ENCODE results near the gene CACNA2D1.

The CACNA2D1 gene

DNA sequence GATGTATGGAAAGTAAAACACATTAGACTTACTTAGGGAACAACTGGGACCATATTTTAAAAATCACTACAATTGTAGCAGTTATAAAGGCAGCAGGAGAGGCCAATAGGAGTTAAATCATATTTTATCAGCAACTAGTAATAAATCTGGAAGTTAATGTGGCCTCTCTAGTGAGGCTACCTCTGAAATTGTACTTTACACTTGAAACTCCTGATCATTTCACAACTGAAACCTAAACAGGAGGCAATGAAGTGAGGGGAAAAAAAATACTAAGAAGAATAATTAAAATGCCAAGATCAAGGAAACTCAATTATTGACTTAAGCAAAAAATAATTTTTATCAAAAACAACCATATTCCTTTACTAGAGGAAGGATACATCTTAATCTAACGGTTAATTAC lies 408.1 kb downstream of the CACNA2D1 start:
- TF ChIP-seq, protein P1, sequence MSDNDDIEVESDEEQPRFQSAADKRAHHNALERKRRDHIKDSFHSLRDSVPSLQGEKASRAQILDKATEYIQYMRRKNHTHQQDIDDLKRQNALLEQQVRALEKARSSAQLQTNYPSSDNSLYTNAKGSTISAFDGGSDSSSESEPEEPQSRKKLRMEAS (IDR thresholded peaks at IDR 0.05; ENCODE audit: low read depth, low read length): no peak
- TF ChIP-seq, protein P2, sequence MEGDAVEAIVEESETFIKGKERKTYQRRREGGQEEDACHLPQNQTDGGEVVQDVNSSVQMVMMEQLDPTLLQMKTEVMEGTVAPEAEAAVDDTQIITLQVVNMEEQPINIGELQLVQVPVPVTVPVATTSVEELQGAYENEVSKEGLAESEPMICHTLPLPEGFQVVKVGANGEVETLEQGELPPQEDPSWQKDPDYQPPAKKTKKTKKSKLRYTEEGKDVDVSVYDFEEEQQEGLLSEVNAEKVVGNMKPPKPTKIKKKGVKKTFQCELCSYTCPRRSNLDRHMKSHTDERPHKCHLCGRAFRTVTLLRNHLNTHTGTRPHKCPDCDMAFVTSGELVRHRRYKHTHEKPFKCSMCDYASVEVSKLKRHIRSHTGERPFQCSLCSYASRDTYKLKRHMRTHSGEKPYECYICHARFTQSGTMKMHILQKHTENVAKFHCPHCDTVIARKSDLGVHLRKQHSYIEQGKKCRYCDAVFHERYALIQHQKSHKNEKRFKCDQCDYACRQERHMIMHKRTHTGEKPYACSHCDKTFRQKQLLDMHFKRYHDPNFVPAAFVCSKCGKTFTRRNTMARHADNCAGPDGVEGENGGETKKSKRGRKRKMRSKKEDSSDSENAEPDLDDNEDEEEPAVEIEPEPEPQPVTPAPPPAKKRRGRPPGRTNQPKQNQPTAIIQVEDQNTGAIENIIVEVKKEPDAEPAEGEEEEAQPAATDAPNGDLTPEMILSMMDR (IDR thresholded peaks at IDR 0.05; ENCODE audit: low read depth, low read length): no peak
- TF ChIP-seq MYC (IDR thresholded peaks at IDR 0.05; ENCODE audit: low read depth, low read length) (no peak), POLR2A (IDR thresholded peaks at IDR 0.05; ENCODE audit: extremely low read depth, insufficient read length) (no peak)
- no peak overlapping the region for H3K4me3 ChIP-seq (ENCODE audit: low read depth, low read length)
- no peak for DNase-seq (ENCODE audit: low read depth)

DNA sequence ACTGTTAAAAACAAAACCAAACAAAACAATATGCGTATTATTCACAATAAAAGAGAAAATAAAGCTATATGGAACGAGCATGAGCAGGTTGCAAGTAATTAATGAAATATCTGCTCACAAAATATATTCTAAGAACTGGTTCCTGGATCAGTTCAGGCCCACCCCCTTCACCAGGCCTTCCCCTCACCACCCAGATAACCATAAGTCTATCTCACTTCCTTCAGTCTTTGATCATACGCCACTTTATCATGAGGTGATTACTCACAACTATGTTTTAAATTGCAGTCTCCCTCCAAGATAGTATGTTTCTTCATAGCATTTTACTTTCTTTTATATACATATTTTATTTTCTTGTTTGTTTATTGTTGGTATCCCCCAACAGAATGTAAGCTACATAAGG lies 410.7 kb downstream of the CACNA2D1 start:
- no peak for DNase-seq (ENCODE audit: low read depth)
- no peak overlapping the region for H3K4me3 ChIP-seq (ENCODE audit: low read depth, low read length)
- TF ChIP-seq POLR2A (IDR thresholded peaks at IDR 0.05; ENCODE audit: extremely low read depth, insufficient read length) (no peak), MYC (IDR thresholded peaks at IDR 0.05; ENCODE audit: low read depth, low read length) (no peak)
- TF ChIP-seq, protein P1 (IDR thresholded peaks at IDR 0.05; ENCODE audit: low read depth, low read length): no peak
- TF ChIP-seq, protein P2 (IDR thresholded peaks at IDR 0.05; ENCODE audit: low read depth, low read length): no peak

DNA sequence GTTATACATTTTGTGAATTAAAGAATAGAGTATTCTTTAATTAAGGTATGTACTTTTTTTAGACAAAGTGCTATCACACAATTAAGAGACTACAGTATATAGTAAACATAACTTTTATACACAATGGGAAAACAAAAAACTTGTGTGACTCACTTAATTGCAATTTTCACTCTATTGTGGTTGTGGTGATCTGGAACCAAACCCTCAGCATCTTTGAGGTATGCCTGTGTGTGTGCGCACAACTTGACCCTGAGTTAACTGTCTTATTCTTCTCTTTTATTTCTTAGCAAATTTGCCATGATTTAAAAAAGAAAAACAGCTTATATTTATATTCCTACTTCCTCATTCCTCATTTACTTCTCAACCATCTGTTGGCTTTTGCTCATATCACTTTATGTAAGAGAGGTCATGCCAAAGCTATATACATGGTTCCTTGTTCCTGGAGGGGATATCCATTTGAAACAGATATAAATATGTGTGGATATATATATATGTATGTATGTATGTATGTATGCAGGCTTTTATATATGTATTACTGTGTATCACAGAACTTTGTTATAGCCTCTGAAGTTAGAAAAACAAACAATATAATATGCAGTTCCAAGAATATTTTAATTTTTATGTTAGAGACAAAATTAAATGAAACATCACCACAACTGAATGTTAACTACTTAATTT lies 414.2 kb downstream of the CACNA2D1 start:
- no peak for DNase-seq (ENCODE audit: low read depth)
- H3K4me3 ChIP-seq (ENCODE audit: low read depth, low read length): no peak overlapping the region
- TF ChIP-seq POLR2A (IDR thresholded peaks at IDR 0.05; ENCODE audit: extremely low read depth, insufficient read length): no peak

DNA sequence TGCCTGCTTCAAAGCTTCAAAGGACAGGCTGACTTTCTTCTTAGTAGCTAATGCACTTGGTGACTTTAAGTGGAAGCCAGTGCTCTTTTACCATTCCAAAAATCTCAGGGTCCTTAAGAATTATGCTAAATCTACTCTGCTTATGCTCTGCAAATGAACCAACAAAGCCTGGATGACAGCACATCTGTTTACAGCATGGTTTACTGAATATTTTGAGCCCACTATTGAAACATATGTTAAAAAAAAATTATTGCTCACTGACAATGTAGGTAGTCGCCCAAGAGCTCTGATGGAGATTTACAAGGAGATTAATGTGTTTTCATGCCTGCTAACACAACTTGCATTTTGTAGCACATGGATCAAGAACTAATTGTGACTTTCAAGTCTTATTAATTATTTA lies 415.5 kb downstream of the CACNA2D1 start:
- TF ChIP-seq, protein P2 (IDR thresholded peaks at IDR 0.05; ENCODE audit: low read depth, low read length): no peak
- TF ChIP-seq, protein P1 (IDR thresholded peaks at IDR 0.05; ENCODE audit: low read depth, low read length): no peak
- TF ChIP-seq POLR2A (IDR thresholded peaks at IDR 0.05; ENCODE audit: extremely low read depth, insufficient read length) (no peak), MYC (IDR thresholded peaks at IDR 0.05; ENCODE audit: low read depth, low read length) (no peak)
- no peak for DNase-seq (ENCODE audit: low read depth)
- H3K4me3 ChIP-seq (ENCODE audit: low read depth, low read length): no peak overlapping the region

DNA sequence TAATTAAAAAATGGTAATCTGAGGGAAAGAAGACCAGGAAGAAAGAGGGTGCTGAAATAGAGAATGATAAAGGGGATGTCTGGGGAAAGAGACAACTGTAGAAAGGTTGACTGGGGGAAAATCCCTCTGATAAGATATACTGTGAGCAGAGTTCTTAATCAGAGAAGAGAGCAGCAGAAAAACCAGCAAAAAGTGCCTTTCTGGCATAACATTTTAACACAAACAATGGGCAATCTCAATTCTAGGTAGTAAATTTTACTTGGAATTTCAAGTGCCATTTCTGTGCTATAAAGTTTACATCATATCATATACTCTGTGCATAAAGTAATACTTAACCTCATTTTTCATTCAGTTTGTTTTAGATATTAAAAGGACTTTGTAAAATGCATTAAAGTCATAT lies 421.9 kb downstream of the CACNA2D1 start:
- TF ChIP-seq POLR2A (IDR thresholded peaks at IDR 0.05; ENCODE audit: extremely low read depth, insufficient read length): no peak
- TF ChIP-seq, protein P1 (IDR thresholded peaks at IDR 0.05; ENCODE audit: low read depth, low read length): no peak
- TF ChIP-seq, protein P2 (IDR thresholded peaks at IDR 0.05; ENCODE audit: low read depth, low read length): no peak
- no peak for TF ChIP-seq MYC (IDR thresholded peaks at IDR 0.05; ENCODE audit: low read depth, low read length)
- no peak for DNase-seq (ENCODE audit: low read depth)
- no peak overlapping the region for H3K4me3 ChIP-seq (ENCODE audit: low read depth, low read length)

DNA sequence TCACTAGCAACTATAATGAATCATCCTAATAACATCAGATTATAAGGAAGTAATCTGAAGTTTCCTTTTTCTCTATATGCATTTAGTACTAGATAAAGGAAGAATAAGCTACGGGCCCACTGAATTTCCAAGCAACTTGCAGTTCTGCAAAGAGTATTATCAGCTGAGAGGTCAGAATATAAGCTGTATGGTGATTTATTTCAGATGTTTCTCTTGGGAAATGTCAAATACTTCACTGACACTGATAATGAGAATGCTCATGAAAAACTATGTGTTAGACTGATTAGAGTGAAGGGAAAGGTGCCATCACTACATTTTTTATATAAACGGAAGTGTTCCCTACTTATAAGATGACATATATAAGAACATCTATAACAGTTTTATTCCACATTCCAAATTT lies 422.5 kb downstream of the CACNA2D1 start:
- TF ChIP-seq MYC (IDR thresholded peaks at IDR 0.05; ENCODE audit: low read depth, low read length): no peak
- TF ChIP-seq, protein P1 (IDR thresholded peaks at IDR 0.05; ENCODE audit: low read depth, low read length): no peak
- no peak for TF ChIP-seq POLR2A (IDR thresholded peaks at IDR 0.05; ENCODE audit: extremely low read depth, insufficient read length)
- TF ChIP-seq, protein P2 (IDR thresholded peaks at IDR 0.05; ENCODE audit: low read depth, low read length): no peak
- no peak for DNase-seq (ENCODE audit: low read depth)
- no peak overlapping the region for H3K4me3 ChIP-seq (ENCODE audit: low read depth, low read length)
